Measurements from ENCODE around the gene CXCR3.
"Not testable (repeated sequence)": the region's sequence is repeated elsewhere in the genome, so short reads cannot be mapped to it uniquely, and the experiment has no call there.

Gene CXCR3

DNA sequence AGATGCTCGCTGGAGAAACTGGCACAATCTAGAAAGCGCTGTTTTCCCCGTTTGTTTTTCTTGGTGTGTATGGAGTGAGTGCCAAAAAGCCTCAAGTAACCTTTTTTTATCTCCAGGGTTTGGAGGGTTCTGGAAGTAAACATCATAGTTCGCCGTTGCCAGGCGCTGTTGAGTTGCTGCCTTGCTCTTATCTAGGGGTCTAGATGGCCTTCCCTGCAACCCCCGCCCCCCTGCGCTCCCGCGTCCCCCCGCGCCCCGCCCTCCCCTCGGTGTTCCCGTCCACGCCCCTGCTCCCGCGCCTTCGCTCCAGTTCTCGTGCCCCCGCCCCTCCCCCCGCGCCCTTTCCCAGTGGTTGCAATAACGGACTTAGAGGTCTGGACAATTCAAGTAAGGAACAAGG lies 40.6 kb downstream of the CXCR3 start:
- ChIA-PET POLR2A (no interaction called here), CTCF (no interaction called here)
- DNase-seq (ENCODE audit: extremely low spot score), result no peak
- no peak for TF ChIP-seq ZNF384 (IDR thresholded peaks at IDR 0.05)
- TF ChIP-seq BHLHE40 (IDR thresholded peaks at IDR 0.05; ENCODE audit: borderline replicate concordance), result no peak
- TF ChIP-seq HDGF (IDR thresholded peaks at IDR 0.05; ENCODE audit: borderline replicate concordance), result no peak
- TF ChIP-seq ARNT (IDR thresholded peaks at IDR 0.05), result no peak
- no peak for TF ChIP-seq TARDBP (IDR thresholded peaks at IDR 0.05)
- TF ChIP-seq L3MBTL2 (conservative IDR thresholded peaks at IDR 0.05), result no peak
- no peak for TF ChIP-seq FOXA1 (IDR thresholded peaks at IDR 0.05)
- TF ChIP-seq LEF1 (IDR thresholded peaks at IDR 0.05; ENCODE audit: borderline replicate concordance), result no peak
- TF ChIP-seq CTBP1 (IDR thresholded peaks at IDR 0.05; ENCODE audit: borderline replicate concordance), result no peak
- TF ChIP-seq, protein P1, sequence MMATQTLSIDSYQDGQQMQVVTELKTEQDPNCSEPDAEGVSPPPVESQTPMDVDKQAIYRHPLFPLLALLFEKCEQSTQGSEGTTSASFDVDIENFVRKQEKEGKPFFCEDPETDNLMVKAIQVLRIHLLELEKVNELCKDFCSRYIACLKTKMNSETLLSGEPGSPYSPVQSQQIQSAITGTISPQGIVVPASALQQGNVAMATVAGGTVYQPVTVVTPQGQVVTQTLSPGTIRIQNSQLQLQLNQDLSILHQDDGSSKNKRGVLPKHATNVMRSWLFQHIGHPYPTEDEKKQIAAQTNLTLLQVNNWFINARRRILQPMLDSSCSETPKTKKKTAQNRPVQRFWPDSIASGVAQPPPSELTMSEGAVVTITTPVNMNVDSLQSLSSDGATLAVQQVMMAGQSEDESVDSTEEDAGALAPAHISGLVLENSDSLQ (IDR thresholded peaks at IDR 0.05), result no peak
- no peak for TF ChIP-seq SUZ12 (IDR thresholded peaks at IDR 0.05)
- no peak for TF ChIP-seq FOXM1 (IDR thresholded peaks at IDR 0.05; ENCODE audit: borderline replicate concordance)
- TF ChIP-seq FOXK2 (IDR thresholded peaks at IDR 0.05), result no peak
- TF ChIP-seq NFRKB (IDR thresholded peaks at IDR 0.05), result no peak
- TF ChIP-seq ELF4 (IDR thresholded peaks at IDR 0.05), result no peak
- no peak for TF ChIP-seq SP1 (IDR thresholded peaks at IDR 0.05)

DNA sequence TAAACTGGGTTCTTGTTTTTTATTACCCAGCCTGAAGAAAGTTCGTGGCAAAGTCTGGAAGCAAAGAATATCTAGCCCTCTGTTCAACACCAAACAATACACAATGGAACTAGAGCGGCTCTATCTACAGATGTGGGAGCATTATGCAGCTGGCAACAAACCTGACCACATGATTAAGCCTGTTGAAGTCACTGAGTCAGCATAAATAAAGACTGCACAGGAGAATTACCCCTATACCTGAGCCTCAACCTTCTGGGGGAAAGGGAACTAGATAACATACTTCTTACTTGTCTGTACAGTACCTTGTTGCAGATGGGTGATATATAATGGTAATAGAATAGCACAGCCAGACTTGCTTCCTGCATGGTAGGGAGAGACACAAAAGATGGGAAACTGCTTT lies 44.7 kb downstream of the CXCR3 start:
- POLR2A ChIA-PET, result no interaction called here
- TF ChIP-seq ZNF384 (IDR thresholded peaks at IDR 0.05) (no peak), FOXM1 (IDR thresholded peaks at IDR 0.05; ENCODE audit: borderline replicate concordance) (no peak), ELF4 (IDR thresholded peaks at IDR 0.05) (no peak), FOXK2 (IDR thresholded peaks at IDR 0.05) (no peak), L3MBTL2 (conservative IDR thresholded peaks at IDR 0.05) (no peak), LEF1 (IDR thresholded peaks at IDR 0.05; ENCODE audit: borderline replicate concordance) (no peak), NFRKB (IDR thresholded peaks at IDR 0.05) (no peak), HDGF (IDR thresholded peaks at IDR 0.05; ENCODE audit: borderline replicate concordance) (no peak), ARNT (IDR thresholded peaks at IDR 0.05) (no peak), BHLHE40 (IDR thresholded peaks at IDR 0.05; ENCODE audit: borderline replicate concordance) (no peak)
- TF ChIP-seq, protein P1 (IDR thresholded peaks at IDR 0.05), result no peak
- DNase-seq (ENCODE audit: extremely low spot score), result no peak
- CTCF ChIA-PET, result no interaction called here

DNA sequence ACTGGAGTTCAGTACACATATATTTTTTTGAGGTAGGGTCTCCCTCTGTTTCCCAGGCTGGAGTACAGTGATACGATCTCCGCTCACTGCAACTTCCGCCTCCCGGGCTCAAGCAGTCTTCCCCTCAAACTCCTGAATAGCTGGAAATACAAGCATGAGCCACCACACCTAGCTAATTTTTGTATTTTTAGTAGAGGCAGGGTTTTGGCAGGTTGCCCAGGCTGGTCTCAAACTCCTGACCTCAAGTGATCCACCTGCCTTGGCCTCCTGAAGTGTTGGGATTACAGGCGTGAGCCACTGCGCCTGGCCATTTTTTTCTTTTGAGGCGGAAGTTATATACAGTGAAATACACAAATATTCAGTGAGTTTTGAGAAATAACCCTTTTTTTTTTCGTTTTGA lies 46.9 kb downstream of the CXCR3 start:
- DNase-seq (ENCODE audit: extremely low spot score); CTCF ChIA-PET; POLR2A ChIA-PET: not testable (repeated sequence)
